B cell (primary cell): ENCODE data around the gene NTHL1. TPM values are rescaled to one million over a fixed set of nuclear protein-coding genes. Genes with fewer than 3 reads are reported as not detected.

Source experiments
- ATAC-seq: fragments of 200-7000 bp; cut with Tn5 transposase; one replicate; pipeline ENCODE4 v1.10.0; 2021; ENCODE audit warnings: low read depth, mild to moderate bottlenecking, moderate number of reproducible peaks, moderate library complexity
- CTCF ChIA-PET: fragments of 350-600 bp; sonication (Branson Sonifier 250); formaldehyde crosslinking; loops from one replicate; lab custom pipeline; 2021; ENCODE audit warnings: antibody characterized with exemption, inconsistent platforms; lab: Charles Lee
- POLR2A ChIA-PET: fragments of 350-600 bp; sonication (Branson Sonifier 250); formaldehyde crosslinking; loops from one replicate; lab custom pipeline; 2021; ENCODE audit warnings: antibody characterized with exemption; lab: Charles Lee
- DNase-seq: peaks from one replicate; pipeline ENCODE4 v3.0.0; 2013
- H2AFZ ChIP-seq: 2 replicates; pipeline ENCODE4 v1.6.1; 2012; ENCODE audit warnings: mild to moderate bottlenecking, low read depth, low read length; ENCODE audit not compliant: insufficient read depth, poor library complexity, severe bottlenecking
- H3K27ac ChIP-seq, 2 donors: 1 replicate in 1 of 2; 2 replicates in 1 of 2; pipeline ENCODE4 v1.5.1; 2012 to 2013; ENCODE audit warnings: low read length in 2 of 2, mild to moderate bottlenecking in 2 of 2, moderate library complexity in 1 of 2
- H3K27me3 ChIP-seq, 4 experiments: fragments of 200-600 bp in 1 of 4; sonication (generic) in 1 of 4; replicated peaks in 1 of 4; 1 replicate in 2 of 4; 2 replicates in 2 of 4; pipeline versions ENCODE4 v1.6.1 to v1.7.0; 2013 to 2016; ENCODE audit warnings: low read length in 3 of 4, mild to moderate bottlenecking in 2 of 4, mixed read lengths in 1 of 4, moderate library complexity in 1 of 4; ENCODE audit not compliant: insufficient read depth in 4 of 4, control insufficient read depth in 3 of 4; ENCODE audit errors: control extremely low read depth in 1 of 4
- H3K36me3 ChIP-seq, 2 experiments: replicated peaks in 1 of 2; 1 replicate in 1 of 2; 2 replicates in 1 of 2; pipeline versions ENCODE4 v1.6.1 to v1.7.1; 2013; ENCODE audit warnings: low read length in 1 of 2; ENCODE audit not compliant: insufficient read depth in 2 of 2, control insufficient read depth in 1 of 2; ENCODE audit errors: control extremely low read depth in 1 of 2, extremely low read depth in 1 of 2
- H3K4me1 ChIP-seq, 2 donors: fragments of 200-600 bp in 1 of 2; sonication (generic) in 1 of 2; 1 replicate in 1 of 2; 2 replicates in 1 of 2; pipeline versions ENCODE4 v1.5.1 to v1.6.1; 2013 to 2017; ENCODE audit warnings: low read length in 2 of 2; ENCODE audit not compliant: control insufficient read depth in 2 of 2, insufficient read depth in 2 of 2
- H3K4me2 ChIP-seq: replicated peaks from 2 replicates; pipeline ENCODE3; 2012; ENCODE audit warnings: mild to moderate bottlenecking, low read depth, low read length; ENCODE audit not compliant: poor library complexity, severe bottlenecking
- H3K4me3 ChIP-seq, 5 experiments: fragments of 200-600 bp in 1 of 5; sonication (generic) in 1 of 5; 1 replicate in 3 of 5; 2 replicates in 2 of 5; pipeline versions ENCODE4 v1.5.1 to v1.7.0; 2011 to 2016; ENCODE audit warnings: low read length in 4 of 5, mild to moderate bottlenecking in 4 of 5, low read depth in 2 of 5, control low read depth in 1 of 5, moderate library complexity in 1 of 5; ENCODE audit not compliant: insufficient read depth in 1 of 5; ENCODE audit errors: control extremely low read depth in 1 of 5, extremely low read depth in 1 of 5
- H3K79me2 ChIP-seq: fragments of 200-600 bp; sonication (generic); one replicate; pipeline ENCODE4 v1.6.0; 2016; ENCODE audit warnings: low read length; ENCODE audit not compliant: control insufficient read depth, insufficient read depth
- H3K9ac ChIP-seq: fragments of 200-600 bp; sonication (generic); 2 replicates; pipeline ENCODE4 v1.6.1; 2017; ENCODE audit warnings: mild to moderate bottlenecking, low read length, moderate library complexity
- H3K9me3 ChIP-seq, 3 donors: one replicate each; pipeline versions ENCODE4 v1.6.1 to v1.7.1; 2013; ENCODE audit warnings: low read length in 2 of 3; ENCODE audit not compliant: control insufficient read depth in 2 of 3, insufficient read depth in 1 of 3; ENCODE audit errors: control extremely low read depth in 1 of 3
- H4K20me1 ChIP-seq: 2 replicates; pipeline ENCODE4 v1.6.0; 2012; ENCODE audit warnings: mild to moderate bottlenecking, low read length; ENCODE audit not compliant: insufficient read depth, control insufficient read depth, poor library complexity, severe bottlenecking
- H3K27ac Mint-ChIP-seq: one replicate; pipeline ENCODE4 v1.8.0; 2021; ENCODE audit warnings: mixed read lengths
- H3K27me3 Mint-ChIP-seq: one replicate; pipeline ENCODE4 v1.8.0; 2021; ENCODE audit warnings: mixed read lengths
- H3K4me1 Mint-ChIP-seq: one replicate; pipeline ENCODE4 v1.8.0; 2021; ENCODE audit warnings: mixed read lengths
- H3K4me3 Mint-ChIP-seq: one replicate; pipeline ENCODE4 v1.8.0; 2021; ENCODE audit warnings: mixed read lengths
- H3K9me3 Mint-ChIP-seq: one replicate; pipeline ENCODE4 v1.8.0; 2022; ENCODE audit warnings: mixed read lengths; ENCODE audit not compliant: insufficient read depth
- EZH2 ChIP-seq: IDR thresholded peaks from 2 replicates; pipeline ENCODE4 v1.6.1; 2012; ENCODE audit warnings: borderline replicate concordance, low read depth, mild to moderate bottlenecking, moderate library complexity, low read length; ENCODE audit not compliant: insufficient read depth, poor library complexity, severe bottlenecking
- WGBS: methylation state at CpG from one replicate; pipeline ENCODE4 v1.1.5; 2013; ENCODE audit warnings: missing lambda C conversion rate; ENCODE audit not compliant: insufficient coverage; 5-methylcytosine and 5-hydroxymethylcytosine counted together
- intact Hi-C: fragments of 100-400 bp; cut with micrococcal nuclease; formaldehyde crosslinking; loops from one replicate; pipeline ENCODE4 v1.10.0; 2022
- polyA plus RNA-seq: library from polyadenylated mRNA; depleted of rRNA; stranded (reverse); fragments of >200 nt; gene quantifications from 2 replicates; pipeline ENCODE4 v1.2.3, GENCODE V29; 2012
- total RNA-seq, 2 donors: library from RNA; stranded (reverse); fragments of 120-200 nt in 1 of 2; gene quantifications; 1 replicate in 1 of 2; 2 replicates in 1 of 2; pipeline versions ENCODE4 v1.2.3 to v1.2.4, GENCODE V29; 2013 to 2022
- TF ChIP-seq, protein P1 (sequence below): fragments of 200-600 bp; IDR thresholded peaks from one replicate; pipeline ENCODE4 v1.8.0; 2022; ENCODE audit warnings: antibody characterized with exemption, mild to moderate bottlenecking

NTHL1 gene
- total and polyA plus RNA-seq, 2 donors (not counting 1 experiment from before 2014, with no cell fraction given) = 17.5 to 27.6 TPM

DNA sequence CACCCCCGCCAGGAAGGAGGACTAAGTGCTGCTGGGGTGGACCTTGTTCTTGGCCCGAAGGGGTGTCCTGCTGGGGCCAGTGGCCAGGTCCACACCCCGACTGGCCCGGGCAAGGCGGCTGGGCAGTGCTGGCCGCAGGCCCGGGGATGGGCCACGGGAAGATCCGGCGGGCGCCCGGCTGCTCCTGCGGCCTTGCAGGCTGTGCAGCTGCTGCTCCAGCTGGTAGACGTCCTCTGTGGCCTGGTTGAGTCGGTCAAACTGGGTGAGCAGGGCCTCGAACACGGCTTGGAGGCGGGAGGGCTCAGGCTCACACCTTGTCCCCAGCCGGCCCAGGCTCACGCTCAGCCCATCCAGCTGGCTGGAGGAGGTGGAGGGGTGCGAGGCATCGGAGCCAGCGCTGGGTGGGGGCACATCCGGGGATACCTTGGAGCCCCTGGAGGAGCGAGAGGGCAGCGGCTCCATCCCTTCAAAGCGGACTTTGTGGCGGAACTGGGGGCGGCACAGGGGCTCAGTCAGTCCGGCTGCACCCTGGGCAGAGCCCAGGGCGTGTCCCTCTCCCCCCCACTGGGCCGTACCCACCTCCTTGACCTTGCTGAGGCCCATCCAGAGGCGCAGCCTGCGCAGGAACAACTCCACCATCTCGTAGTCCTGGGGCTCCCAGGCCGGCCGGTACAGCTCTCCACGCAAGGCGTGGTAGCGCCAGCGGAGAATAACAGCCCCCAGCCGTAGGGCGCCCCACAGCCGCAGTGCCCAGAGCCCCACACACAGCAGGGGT, 42.3 kb upstream of the NTHL1 start:
- DNase-seq (no peak), ATAC-seq (no peak)
- Mint-ChIP-seq H3K9me3 (no peaks in the 10 kb centered on the region), H3K27me3 (no peaks in the 10 kb centered on the region), H3K4me1 (peaks cover 7% of the 10 kb centered on the region), H3K27ac (no peak overlapping the region), H3K4me3 (no peak overlapping the region)
- CTCF ChIA-PET = no interaction called here
- no peak overlapping the region for H3K27ac ChIP-seq
- H3K4me2 ChIP-seq = no peak overlapping the region
- H3K9me3 ChIP-seq = no peaks in the 10 kb centered on the region
- H2AFZ ChIP-seq = no peak overlapping the region
- H3K27me3 ChIP-seq = no peaks in the 10 kb centered on the region
- intact Hi-C loops = no loop called here
- H3K4me3 ChIP-seq = no peak overlapping the region
- no peak overlapping the region for H3K9ac ChIP-seq
- peaks cover 0 to 15% of the 10 kb centered on the region in 2 donors for H3K4me1 ChIP-seq
- WGBS = 97% methylated on average over 44 of the region's 44 CpGs
- POLR2A ChIA-PET = no interaction called here
- H4K20me1 ChIP-seq = no peaks in the 10 kb centered on the region
- H3K79me2 ChIP-seq = no peaks in the 10 kb centered on the region
- H3K36me3 ChIP-seq = peaks cover 0 to 41% of the 10 kb centered on the region in 2 experiments
- TF ChIP-seq EZH2 = no peak
- TF ChIP-seq, protein P1, sequence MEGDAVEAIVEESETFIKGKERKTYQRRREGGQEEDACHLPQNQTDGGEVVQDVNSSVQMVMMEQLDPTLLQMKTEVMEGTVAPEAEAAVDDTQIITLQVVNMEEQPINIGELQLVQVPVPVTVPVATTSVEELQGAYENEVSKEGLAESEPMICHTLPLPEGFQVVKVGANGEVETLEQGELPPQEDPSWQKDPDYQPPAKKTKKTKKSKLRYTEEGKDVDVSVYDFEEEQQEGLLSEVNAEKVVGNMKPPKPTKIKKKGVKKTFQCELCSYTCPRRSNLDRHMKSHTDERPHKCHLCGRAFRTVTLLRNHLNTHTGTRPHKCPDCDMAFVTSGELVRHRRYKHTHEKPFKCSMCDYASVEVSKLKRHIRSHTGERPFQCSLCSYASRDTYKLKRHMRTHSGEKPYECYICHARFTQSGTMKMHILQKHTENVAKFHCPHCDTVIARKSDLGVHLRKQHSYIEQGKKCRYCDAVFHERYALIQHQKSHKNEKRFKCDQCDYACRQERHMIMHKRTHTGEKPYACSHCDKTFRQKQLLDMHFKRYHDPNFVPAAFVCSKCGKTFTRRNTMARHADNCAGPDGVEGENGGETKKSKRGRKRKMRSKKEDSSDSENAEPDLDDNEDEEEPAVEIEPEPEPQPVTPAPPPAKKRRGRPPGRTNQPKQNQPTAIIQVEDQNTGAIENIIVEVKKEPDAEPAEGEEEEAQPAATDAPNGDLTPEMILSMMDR = no peak

DNA sequence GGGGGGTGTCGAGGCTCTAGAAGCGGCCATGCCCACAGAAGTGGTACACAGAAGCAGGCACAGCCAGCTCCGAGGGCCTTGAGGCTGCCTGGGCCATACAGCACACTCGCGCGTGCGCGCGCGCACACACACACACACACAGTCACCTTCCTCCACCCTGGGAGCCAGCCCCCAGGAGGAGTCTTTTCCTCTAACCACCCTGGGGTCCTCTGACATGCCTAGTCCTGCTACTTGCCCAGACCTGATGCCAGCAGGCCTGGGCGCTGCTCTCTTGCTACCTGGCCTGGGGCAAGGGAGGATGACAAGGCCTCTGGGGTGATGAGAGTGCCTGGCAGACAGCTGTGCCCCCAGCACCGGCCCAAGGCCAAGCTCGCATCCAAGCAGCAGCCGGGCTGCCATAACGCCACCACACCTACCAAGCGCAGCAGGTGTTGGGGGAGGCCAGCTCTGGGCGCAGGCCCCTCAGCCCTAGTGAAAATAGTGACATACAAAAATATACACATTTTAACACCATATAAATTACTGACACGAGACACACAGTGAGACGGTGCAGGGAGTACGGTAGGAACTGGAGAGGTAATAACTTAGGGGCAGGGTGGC, 41.2 kb upstream of the NTHL1 start:
- Histone ChIP-seq H3K9ac (no peak overlapping the region), H3K9me3 (no peaks in the 10 kb centered on the region), H2AFZ (no peak overlapping the region), H3K27me3 (no peaks in the 10 kb centered on the region), H3K79me2 (no peaks in the 10 kb centered on the region), H3K4me1 (peaks cover 0 to 15% of the 10 kb centered on the region in 2 donors), H3K4me2 (no peak overlapping the region), H3K36me3 (peaks cover 0 to 46% of the 10 kb centered on the region in 2 experiments), H4K20me1 (no peaks in the 10 kb centered on the region), H3K4me3 (no peak overlapping the region), H3K27ac (no peak overlapping the region)
- no peaks in the 10 kb centered on the region for H3K9me3 Mint-ChIP-seq
- no peak overlapping the region for H3K27ac Mint-ChIP-seq
- CTCF ChIA-PET = no interaction called here
- peaks cover 7% of the 10 kb centered on the region for H3K4me1 Mint-ChIP-seq
- no peak overlapping the region for H3K4me3 Mint-ChIP-seq
- no peak for DNase-seq
- ATAC-seq = no peak
- no peaks in the 10 kb centered on the region for H3K27me3 Mint-ChIP-seq
- WGBS = 87% methylated on average over 6 of the region's 20 CpGs
- intact Hi-C loops = no loop called here
- TF ChIP-seq EZH2 = no peak
- TF ChIP-seq, protein P1 = no peak
- POLR2A ChIA-PET = no interaction called here
